Left lung (tissue), 10 donors: ENCODE measurements around the gene ANKRD9. TPM values are rescaled to one million over a fixed set of nuclear protein-coding genes. Genes with fewer than 3 reads are reported as not detected.

Source experiments
- ATAC-seq: fragments of 200-7000 bp; cut with Tn5 transposase; one replicate; pipeline ENCODE4 v1.9.1; 2020; ENCODE audit warnings: moderate library complexity
- DNase-seq, 4 donors: peaks; one replicate each; pipeline ENCODE4 v3.0.0-alpha.2; 2013 to 2020
- H3K27ac ChIP-seq, 2 donors: fragments of 200-600 bp; sonication (generic) in 1 of 2; one replicate each; pipeline versions ENCODE4 v1.5.0 to v1.8.0; 2020 to 2021
- H3K27me3 ChIP-seq, 2 donors: fragments of 200-600 bp; sonication (generic) in 1 of 2; one replicate each; pipeline versions ENCODE4 v1.5.0 to v1.8.0; 2020 to 2021
- H3K36me3 ChIP-seq, 2 donors: fragments of 200-600 bp; sonication (generic) in 1 of 2; one replicate each; pipeline versions ENCODE4 v1.5.0 to v1.8.0; 2020 to 2021
- H3K4me1 ChIP-seq, 2 donors: fragments of 200-600 bp; one replicate each; pipeline ENCODE4 v1.8.0; 2021
- H3K4me3 ChIP-seq, 2 donors: fragments of 200-600 bp; sonication (generic) in 1 of 2; one replicate each; pipeline versions ENCODE4 v1.5.0 to v1.8.0; 2020 to 2021; ENCODE audit warnings: mild to moderate bottlenecking in 1 of 2
- H3K9me3 ChIP-seq, 2 donors: fragments of 200-600 bp; sonication (generic) in 1 of 2; one replicate each; pipeline versions ENCODE4 v1.5.0 to v1.8.0; 2020 to 2021
- CTCF ChIP-seq, 2 donors: fragments of 200-600 bp; sonication (generic) in 1 of 2; IDR thresholded peaks; one replicate each; pipeline versions ENCODE4 v1.5.0 to v1.8.0; 2021; ENCODE audit warnings: antibody characterized with exemption in 2 of 2
- intact Hi-C, 2 donors: fragments of 100-400 bp; cut with DNase I; formaldehyde crosslinking; loops; one replicate each; pipeline versions ENCODE4 v1.11.2 to v1.14.2; 2022
- polyA plus RNA-seq, 6 donors: library from polyadenylated mRNA; unstranded; fragments of 120-200 nt; gene quantifications; one replicate each; pipeline ENCODE4 v1.2.1, GENCODE V29; 2013; ENCODE audit not compliant: insufficient read length in 6 of 6
- total RNA-seq, 2 donors: library from RNA; stranded (reverse); fragmentation: NEBNext Ultra II Directional; extraction: Animal tissue kit (Norgen Biotek cat#: 25700); gene quantifications; one replicate each; pipeline ENCODE4 v1.2.1, GENCODE V29; 2021
- donor health status: DM: no; HTN: yes; CAD: no.
- donor health status: DM: no; HTN: no; CAD: no.

ANKRD9 gene
- total and polyA plus RNA-seq, 8 donors = 3.4 to 32.3 (median 4.8) TPM

DNA sequence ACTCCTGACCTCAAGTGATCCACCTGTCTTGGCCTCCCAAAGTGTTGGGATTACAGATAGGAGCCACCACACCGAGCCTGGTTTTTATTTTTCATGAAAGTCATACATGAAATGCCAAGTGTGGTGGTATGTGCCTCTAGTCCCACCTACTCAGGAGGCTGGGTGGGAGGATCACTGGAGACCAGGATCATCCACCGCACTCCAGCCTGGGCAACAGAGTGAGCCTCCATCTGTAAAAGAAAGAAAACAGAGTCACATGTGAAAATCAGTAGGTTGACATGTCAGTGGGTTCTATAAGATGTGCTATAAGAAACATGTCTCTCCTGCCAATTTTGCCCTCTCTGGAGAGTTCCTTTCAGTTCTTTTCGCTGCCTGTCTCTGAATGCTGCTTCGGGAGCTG is 28.2 kb downstream of the ANKRD9 start:
- no peak for ATAC-seq

GRCh38 chr14:102479777-102480176 is 29.8 kb downstream of the ANKRD9 start:
- peak; percentile 71 for ATAC-seq
- H3K36me3 ChIP-seq = peaks cover 0 to 7% of the 10 kb centered on the region in 2 donors
- TF ChIP-seq CTCF (IDR thresholded peaks at IDR 0.05) = no peak
- H3K9me3 ChIP-seq = no peaks in the 10 kb centered on the region
- H3K4me1 ChIP-seq = peaks cover 4 to 9% of the 10 kb centered on the region in 2 donors
- H3K27me3 ChIP-seq = no peaks in the 10 kb centered on the region
- intact Hi-C loops = no loop called here
- no peak overlapping the region for H3K4me3 ChIP-seq
- DNase-seq = peak in 3 of 4 donors; percentile 26 to 83 (median 66)
- peak overlapping the region in 1 of 2 donors; percentile 30 for H3K27ac ChIP-seq

More for the DNA sequence above, 28.2 kb downstream of the ANKRD9 start:
- Histone ChIP-seq H3K4me3 (no peak overlapping the region), H3K36me3 (peaks cover 0 to 7% of the 10 kb centered on the region in 2 donors), H3K27me3 (no peaks in the 10 kb centered on the region), H3K27ac (no peak overlapping the region), H3K4me1 (peaks cover 0 to 9% of the 10 kb centered on the region in 2 donors), H3K9me3 (no peaks in the 10 kb centered on the region)
- intact Hi-C loops = no loop called here
- no peak for TF ChIP-seq CTCF (IDR thresholded peaks at IDR 0.05)
- DNase-seq = peak in 1 of 4 donors; percentile 3

GRCh38 chr14:102479107-102479506 is 30.5 kb downstream of the ANKRD9 start:
- ATAC-seq (no peak), DNase-seq (peak in 1 of 4 donors; percentile 2)
- Histone ChIP-seq H3K36me3 (peaks cover 0 to 7% of the 10 kb centered on the region in 2 donors), H3K27ac (peak overlapping the region in 1 of 2 donors; percentile 30), H3K4me1 (peaks cover 4 to 9% of the 10 kb centered on the region in 2 donors), H3K9me3 (no peaks in the 10 kb centered on the region), H3K4me3 (no peak overlapping the region), H3K27me3 (no peaks in the 10 kb centered on the region)
- TF ChIP-seq CTCF (IDR thresholded peaks at IDR 0.05) = no peak
- intact Hi-C loops = no loop called here

GRCh38 chr14:102474934-102475333 is 34.6 kb downstream of the ANKRD9 start:
- DNase-seq (peak; percentile 59 to 86 (median 66)), ATAC-seq (peak; percentile 88)
- H3K4me1 ChIP-seq = peaks cover 4 to 5% of the 10 kb centered on the region in 2 donors
- H3K4me3 ChIP-seq = no peak overlapping the region
- H3K9me3 ChIP-seq = no peaks in the 10 kb centered on the region
- no peak overlapping the region for H3K27ac ChIP-seq
- H3K36me3 ChIP-seq = peaks cover 0 to 20% of the 10 kb centered on the region in 2 donors
- TF ChIP-seq CTCF (IDR thresholded peaks at IDR 0.05) = no peak
- H3K27me3 ChIP-seq = no peaks in the 10 kb centered on the region
- intact Hi-C loops = no loop called here

GRCh38 chr14:102473559-102473958 is 36.0 kb downstream of the ANKRD9 start:
- intact Hi-C loops = no loop called here
- no peak for ATAC-seq
- no peak overlapping the region for H3K4me3 ChIP-seq
- H3K27me3 ChIP-seq = no peaks in the 10 kb centered on the region
- H3K4me1 ChIP-seq = peaks cover 0 to 4% of the 10 kb centered on the region in 2 donors
- peaks cover 0 to 20% of the 10 kb centered on the region in 2 donors for H3K36me3 ChIP-seq
- no peaks in the 10 kb centered on the region for H3K9me3 ChIP-seq
- DNase-seq = no peak
- no peak overlapping the region for H3K27ac ChIP-seq
- TF ChIP-seq CTCF (IDR thresholded peaks at IDR 0.05) = no peak
